Fibroblast of skin of right biceps (primary cell): ENCODE results near the gene PRKCB.
"Not testable (repeated sequence)": the region's sequence is repeated elsewhere in the genome, so short reads cannot be mapped to it uniquely, and the experiment has no call there.

Experiments used
- DNase-seq: peaks from one replicate; pipeline ENCODE4 v3.0.0-alpha.2; 2013

PRKCB gene

DNA sequence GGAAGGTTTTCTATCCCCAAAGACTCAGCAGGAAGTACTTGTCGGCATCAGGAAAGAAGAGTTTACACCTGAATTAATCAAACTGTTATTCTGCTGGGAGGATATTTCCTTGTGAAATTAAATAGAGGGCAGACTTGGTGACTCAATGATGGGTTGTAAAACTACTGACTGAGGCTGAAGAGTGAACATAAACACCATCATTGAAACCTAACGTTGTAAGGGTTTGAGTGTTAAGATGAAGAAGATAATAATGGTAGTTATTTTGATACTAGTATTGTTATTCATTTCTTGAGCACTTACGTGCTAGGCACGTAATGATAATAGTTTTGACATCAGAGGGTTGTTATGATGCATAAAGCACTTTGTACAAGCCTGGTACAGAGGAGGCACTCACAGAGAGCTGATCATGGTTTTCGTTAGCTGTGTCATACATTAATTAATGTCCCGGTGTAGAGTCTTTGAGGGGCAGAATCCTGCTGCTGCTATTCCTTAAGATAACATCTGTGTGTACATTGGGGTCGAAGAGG lies 356.2 kb downstream of the PRKCB start:
- DNase-seq: no peak

GRCh38 chr16:24195221-24195620 lies 359.4 kb downstream of the PRKCB start:
- no peak for DNase-seq

DNA sequence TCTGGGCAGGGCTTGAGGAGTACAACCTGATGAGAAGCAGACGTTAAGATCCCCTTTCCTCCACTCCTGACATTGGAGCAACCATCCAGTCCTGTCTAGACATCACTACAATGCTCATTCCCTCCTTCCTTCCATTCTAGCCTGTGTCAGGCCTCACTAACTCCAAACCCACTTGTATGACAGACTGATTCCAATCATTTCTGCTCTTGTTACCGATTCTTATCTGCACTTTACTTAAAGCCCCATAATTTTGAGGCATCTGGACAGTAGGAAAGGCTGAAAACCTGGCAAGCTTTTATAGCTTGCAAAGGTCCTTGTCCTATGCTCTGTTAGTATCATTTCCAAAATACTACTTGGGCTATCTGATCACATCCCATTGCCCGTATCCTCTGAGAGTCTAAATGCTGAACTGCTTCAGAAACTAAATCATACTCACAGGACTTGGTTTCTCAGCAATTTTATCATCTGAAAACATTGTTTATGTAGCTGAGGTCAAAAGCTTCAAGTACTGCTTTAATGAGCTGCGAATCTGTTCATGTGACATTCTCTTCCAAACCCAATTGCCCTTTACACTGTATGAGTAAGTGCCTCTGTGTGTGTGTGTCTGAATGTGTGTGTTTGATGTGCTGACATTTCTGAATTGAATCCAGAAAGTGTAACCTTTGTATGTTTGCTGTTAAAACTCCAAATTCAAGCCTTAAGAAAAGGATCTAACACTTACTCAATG lies 363.2 kb downstream of the PRKCB start:
- DNase-seq: no peak

GRCh38 chr16:24203675-24204074 lies 367.9 kb downstream of the PRKCB start:
- no peak for DNase-seq

DNA sequence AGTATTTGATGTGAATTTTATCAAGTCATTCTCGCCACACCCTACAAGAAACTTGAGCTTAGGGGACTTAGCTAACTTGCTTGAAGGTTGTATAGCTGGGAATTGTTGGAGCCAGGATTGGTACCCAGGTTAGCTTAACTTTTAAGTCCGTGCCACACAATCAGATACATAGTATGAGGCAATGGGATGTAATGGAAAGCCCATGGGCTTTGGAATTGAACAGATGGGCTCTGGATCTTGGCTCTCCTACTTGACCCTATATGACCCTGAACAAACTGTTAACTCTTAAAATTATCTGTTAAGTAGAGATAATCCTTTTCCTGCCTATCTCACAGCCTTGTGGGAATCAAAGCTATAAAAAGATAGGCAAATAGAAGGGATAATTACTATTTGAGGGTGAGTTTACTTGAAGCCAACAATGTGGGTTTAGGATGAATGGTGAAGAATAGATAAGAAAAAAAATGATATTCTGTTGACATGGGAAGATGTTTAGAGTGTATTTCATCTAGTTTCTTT lies 368.4 kb downstream of the PRKCB start:
- no peak for DNase-seq

DNA sequence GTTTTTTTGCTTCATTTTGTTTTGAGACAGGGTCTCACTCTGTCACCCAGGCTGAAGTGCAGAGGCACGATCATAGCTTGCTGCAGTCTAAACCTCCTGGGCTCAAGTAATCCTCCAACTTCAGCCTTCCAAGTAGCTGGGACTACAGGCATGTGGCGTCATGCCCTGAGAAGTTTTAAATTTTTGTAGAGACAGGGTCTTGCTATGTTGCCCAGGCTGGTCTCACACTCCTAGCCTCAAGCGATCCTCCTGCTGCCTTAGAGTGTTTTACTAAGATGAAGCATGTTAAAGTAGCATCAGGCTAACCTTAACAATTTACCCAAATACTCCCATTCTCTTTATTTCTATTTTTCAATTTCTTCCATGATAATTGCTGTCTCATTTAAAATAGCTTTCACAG lies 371.1 kb downstream of the PRKCB start:
- no peak for DNase-seq

GRCh38 chr16:24208710-24209109 lies 372.9 kb downstream of the PRKCB start:
- no peak for DNase-seq

DNA sequence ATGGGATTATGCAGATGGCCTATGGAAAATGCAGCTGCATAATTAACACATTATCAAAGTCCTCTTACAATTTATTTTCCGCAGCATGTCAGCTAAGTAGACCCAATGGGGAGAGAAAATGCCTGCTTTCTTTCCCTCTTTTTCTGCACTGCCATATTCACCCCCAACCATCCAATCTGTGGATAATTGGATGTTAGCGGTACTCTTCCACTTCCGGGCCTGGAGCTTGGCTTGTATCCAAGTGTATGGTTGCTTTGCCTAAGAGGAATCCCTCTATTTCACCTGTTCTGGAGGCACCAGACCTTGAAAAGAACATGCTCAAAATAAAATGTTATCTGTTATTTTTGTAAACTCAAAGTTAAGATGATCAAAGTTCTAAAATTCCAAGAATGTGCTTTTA lies 379.2 kb downstream of the PRKCB start:
- DNase-seq: no peak

- DNase-seq: no peak
Observed at GRCh38 chr16:24216961-24217360, 381.2 kb downstream of the PRKCB start.

DNA sequence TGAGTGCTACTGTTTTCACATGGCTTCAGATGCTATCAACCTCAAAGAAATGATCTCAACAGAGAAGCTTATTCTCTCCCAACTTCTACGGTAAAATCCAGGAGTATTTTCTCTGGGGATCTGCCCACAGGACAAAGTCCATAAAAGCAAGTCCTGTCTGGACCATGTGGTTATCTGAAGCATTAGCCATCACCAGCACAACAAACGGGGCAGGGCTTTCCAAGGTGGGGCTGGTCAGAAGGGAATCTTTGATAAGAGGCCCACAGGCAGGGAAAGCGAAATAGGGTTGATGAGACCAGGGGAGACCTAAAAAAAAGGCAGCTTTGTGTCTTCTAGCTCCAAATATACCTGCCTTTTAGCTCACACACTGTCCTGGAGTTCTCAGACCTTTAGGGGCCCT lies 381.7 kb downstream of the PRKCB start:
- no peak for DNase-seq

DNA sequence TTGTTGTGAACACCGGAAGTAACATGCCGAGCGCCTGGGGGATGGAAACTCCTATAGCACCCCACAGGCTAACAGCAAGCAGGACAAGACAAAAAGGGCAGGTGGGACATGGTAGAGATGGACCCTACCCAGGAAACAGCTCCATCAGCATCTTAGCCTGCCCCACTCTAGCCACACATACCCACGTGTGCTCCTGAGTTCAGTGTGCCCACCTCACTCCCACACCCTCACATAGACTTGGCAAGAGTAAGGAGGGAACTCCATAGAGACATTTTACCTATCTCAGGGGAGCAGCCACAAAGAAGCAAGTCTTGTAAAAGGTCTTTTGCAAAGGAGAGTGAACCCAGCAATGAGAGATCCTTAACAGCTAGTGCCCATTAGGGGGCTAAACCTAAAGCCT lies 382.5 kb downstream of the PRKCB start:
- DNase-seq: no peak

- DNase-seq: no peak
Observed at GRCh38 chr16:24221219-24221618, 385.4 kb downstream of the PRKCB start.

GRCh38 chr16:24228514-24228913 lies 392.7 kb downstream of the PRKCB start:
- DNase-seq: no peak

DNA sequence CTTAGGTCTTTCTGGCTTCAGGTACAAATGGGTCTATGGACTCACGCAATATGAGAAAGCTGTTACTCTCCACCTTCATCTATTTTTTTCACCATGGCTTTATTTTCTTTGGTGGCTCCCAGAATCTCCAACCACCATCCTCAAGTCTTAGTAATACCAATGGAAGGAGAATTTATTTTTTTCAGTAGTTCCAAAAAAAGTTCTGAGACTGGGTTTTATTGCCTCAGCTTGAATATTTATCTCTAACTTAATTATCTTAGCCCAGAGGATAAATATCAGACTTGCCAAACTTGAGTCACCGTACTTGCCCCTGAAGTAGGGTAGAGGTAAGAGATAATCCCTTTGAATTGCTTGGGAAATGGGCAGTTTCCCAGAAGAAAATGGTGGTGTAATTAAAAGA lies 397.2 kb downstream of the PRKCB start:
- DNase-seq: no peak

DNA sequence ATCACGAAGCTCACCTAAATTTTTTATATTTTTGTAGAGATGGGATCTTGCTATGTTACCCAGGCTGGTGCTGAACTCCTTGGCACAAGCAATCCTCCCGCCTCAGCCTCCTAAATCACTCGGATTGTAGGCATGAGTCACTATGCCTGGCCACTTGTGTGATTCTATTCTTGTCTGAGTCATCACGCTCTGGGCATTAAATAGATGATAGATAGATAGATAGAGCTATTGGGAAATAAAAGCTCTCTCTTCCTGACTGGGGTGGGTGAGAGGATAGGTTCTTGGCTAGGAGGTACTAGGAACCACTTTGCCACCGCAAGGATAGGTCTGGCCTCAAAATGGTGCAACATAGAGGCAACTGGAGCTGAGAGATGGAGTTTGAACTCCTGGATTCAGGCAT lies 399.0 kb downstream of the PRKCB start:
- no peak for DNase-seq

GRCh38 chr16:24235806-24236205 lies 400.0 kb downstream of the PRKCB start:
- DNase-seq: no peak

- not testable (repeated sequence) for DNase-seq
Observed at GRCh38 chr16:24238846-24239245, 403.1 kb downstream of the PRKCB start.

GRCh38 chr16:24246911-24247607 lies 411.3 kb downstream of the PRKCB start:
- no peak for DNase-seq

- DNase-seq: peak; percentile 11
Observed at GRCh38 chr16:24253192-24253591, 417.4 kb downstream of the PRKCB start.

DNA sequence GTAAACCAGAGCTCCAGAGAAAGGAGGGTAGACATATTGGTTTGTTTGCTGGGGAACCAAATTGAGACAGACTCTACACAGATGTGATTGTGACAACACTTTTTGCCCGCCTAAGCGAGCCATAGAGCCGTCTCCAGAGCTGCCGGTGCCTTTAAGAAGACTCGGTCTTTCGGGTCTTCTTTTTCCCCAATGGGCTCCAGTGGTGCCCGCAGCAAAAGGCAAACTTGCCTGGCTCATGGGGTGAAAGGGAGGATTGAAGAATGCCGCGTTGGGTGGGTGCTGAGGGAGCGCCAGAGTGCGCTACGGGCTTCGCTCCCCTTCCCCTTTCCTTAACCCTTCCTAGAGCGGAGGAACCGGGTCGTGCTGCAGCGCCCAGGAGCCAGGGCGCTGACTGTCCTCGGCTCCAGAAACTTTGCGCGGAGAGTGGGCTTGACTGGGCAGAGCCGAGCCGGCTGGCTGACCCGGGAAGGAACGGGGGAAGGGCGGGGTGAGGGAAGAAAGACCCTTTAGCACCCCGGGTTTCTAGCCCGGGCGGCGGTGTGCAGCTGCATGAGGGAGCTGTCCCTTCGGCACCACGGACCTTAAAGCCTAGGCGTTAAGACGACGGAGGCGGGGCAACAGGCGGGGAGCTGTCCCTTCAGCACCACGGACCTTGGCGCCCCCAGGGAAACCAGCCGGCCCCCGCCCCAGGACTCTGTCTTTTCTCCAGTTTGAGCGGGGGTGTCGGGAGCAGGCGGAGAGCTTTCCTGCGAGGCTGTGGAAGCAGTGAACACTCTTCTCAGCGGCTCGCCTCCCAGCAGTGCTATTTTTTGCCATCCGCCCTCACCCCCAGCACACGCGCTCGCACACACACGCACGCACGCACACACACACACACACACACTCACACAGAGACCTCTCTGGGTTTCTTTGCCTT lies 419.9 kb downstream of the PRKCB start, which contains the start of gene CACNG3:
CACNG3 (plus strand) TSS at position 880 of the 916 bp plus-strand sequence. CDS start 420 bp downstream, outside the sequence.
- peak; percentile 33 for DNase-seq

- DNase-seq: no peak
Observed at GRCh38 chr16:24257958-24258357, 422.2 kb downstream of the PRKCB start.

GRCh38 chr16:24258791-24259190 lies 423.0 kb downstream of the PRKCB start:
- DNase-seq: no peak

GRCh38 chr16:24262816-24263215 lies 427.0 kb downstream of the PRKCB start:
- no peak for DNase-seq
